Dermis microvascular lymphatic vessel endothelial cell (primary cell): ENCODE measurements around the gene GPR17. TPM values are rescaled to one million over a fixed set of nuclear protein-coding genes. Genes with fewer than 3 reads are reported as not detected.

Experiments
- DNase-seq, 2 donors: peaks; one replicate each; pipeline versions ENCODE4 v3.0.0 to v3.0.0-alpha.2; 2010; ENCODE audit warnings: low read depth in 2 of 2
- total RNA-seq: library from RNA; depleted of rRNA; stranded (reverse); fragments of >200 nt; gene quantifications from 2 replicates; pipeline ENCODE4 v1.2.1, GENCODE V29; 2014

The GPR17 gene, protein sequence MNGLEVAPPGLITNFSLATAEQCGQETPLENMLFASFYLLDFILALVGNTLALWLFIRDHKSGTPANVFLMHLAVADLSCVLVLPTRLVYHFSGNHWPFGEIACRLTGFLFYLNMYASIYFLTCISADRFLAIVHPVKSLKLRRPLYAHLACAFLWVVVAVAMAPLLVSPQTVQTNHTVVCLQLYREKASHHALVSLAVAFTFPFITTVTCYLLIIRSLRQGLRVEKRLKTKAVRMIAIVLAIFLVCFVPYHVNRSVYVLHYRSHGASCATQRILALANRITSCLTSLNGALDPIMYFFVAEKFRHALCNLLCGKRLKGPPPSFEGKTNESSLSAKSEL
- not detected in 2 replicates for total RNA-seq

- DNase-seq = no peak
Observed at GRCh38 chr2:127645395-127646291, at the start of gene GPR17. GPR17 (plus strand) TSS chr2:127646153; CDS start chr2:127650736, 4,583 bp downstream.

DNA sequence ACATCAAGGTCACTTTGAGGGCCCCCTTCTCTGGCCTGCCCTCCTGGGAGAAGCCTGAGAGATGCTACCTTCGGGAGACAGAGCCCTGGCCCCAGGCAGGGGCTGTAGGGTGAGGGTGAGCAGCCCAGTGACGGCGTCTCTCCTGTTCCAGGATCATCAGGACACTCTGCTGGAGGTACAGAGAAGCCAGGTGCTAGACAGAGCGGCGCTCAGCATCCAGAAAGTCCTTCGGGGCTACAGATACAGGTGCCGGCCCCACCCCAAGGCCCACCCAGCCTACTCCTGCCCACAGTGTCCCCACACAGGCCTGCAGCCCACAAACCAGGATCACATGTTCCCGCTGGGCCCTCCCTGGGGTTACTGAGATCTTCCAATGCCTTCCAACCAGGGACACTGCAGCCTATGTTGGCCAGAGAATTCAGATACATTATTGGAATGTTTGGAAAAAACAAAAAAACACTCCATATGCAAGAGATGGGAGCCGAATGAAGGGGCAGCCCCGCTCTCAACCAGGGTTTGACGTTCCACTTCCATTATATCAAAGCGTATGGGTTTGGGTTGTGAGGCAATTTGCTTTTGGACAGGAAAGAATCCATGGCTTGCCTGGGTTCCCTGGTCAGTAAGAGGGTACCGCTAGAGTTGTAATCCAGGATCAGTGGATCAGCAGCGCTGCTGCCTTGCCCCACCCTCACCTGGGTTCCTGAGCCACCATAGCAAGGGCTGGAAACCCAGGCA lies 49.5 kb upstream of the GPR17 start:
- no peak for DNase-seq

- DNase-seq = no peak
Observed at GRCh38 chr2:127597046-127597983, 48.6 kb upstream of the GPR17 start.

DNA sequence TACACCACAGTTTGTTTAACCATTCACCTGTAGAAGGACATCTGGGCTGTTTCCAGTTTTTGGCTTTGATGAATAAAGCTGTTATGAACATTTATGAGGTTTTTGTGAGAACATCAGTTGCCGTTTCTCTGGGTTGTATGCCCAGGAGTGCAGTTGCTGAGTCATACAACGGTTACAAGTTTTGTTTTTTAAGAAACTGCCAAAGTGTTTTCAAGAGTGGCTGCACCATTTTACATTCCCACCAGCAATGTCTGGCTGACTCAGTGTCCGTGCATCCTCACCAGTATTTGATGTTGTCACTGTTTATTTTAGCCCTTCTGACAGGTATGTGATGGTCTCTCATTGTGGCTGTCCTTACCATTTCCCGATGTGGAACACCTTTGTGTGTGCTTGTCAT lies 48.0 kb upstream of the GPR17 start:
- peak in 1 of 2 donors; percentile 10 for DNase-seq

DNA sequence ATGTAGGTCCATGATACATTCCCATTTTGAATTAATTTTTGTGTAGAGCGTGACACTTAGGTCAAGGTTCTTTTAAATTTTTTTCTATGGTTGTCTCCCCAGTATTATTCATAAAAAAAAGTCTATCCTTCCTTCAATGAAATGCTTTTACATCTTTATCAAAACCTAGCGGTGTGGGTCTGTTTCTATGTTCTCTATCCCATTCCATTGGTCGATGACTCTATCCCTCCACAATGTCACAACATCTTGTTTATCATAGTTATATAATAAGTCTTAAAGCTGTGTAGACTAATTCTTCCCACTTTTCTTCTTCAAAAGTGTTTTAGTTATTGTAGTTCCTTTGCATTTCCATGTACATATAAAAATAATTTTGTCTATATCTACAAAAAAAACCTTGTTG lies 47.2 kb upstream of the GPR17 start:
- DNase-seq = no peak

- no peak for DNase-seq
Observed at GRCh38 chr2:127599211-127599610, 46.7 kb upstream of the GPR17 start.

- no peak for DNase-seq
Observed at GRCh38 chr2:127604986-127605385, 41.0 kb upstream of the GPR17 start.

GRCh38 chr2:127605691-127606263 lies 40.2 kb upstream of the GPR17 start:
- DNase-seq = no peak

DNA sequence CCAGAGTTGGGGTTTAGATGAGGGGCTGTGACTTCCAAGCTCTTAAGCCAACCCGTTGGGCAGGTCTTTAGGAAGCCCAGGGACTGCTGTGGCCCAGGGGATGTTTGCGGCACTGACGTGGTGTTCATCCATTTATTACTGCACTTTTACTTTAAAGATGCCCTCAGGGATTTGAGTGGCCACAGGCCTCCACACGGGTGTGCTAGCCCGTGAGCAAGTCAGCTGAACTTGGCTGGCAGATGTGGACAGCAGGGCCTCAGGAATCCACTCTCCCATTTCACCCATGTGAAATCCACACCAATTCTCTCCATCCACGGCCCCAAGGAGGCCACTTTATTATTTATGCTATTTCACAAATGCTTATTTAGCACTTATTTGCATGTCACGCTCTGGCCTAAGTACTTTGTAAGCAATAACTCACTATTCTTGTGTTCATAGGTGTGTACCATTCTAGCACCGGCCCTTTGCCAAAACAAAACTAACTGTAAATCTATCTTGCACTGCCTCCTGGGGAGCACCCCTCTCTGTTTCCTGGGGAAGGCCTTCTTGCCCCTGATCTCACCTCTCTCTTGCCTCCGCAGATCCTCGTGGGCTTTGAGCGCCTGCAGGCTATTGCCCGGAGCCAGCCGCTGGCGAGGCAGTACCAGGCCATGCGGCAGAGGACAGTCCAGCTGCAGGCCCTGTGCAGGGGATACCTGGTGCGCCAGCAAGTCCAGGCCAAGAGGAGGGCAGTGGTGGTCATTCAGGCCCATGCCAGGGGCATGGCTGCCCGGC lies 39.1 kb upstream of the GPR17 start:
- DNase-seq = no peak

- no peak for DNase-seq
Observed at GRCh38 chr2:127607399-127607908, 38.5 kb upstream of the GPR17 start.

GRCh38 chr2:127608061-127609030 lies 37.6 kb upstream of the GPR17 start:
- no peak for DNase-seq

- DNase-seq = no peak
Observed at GRCh38 chr2:127609031-127609751, 36.8 kb upstream of the GPR17 start.

GRCh38 chr2:127609818-127610217 lies 36.1 kb upstream of the GPR17 start:
- no peak for DNase-seq

DNA sequence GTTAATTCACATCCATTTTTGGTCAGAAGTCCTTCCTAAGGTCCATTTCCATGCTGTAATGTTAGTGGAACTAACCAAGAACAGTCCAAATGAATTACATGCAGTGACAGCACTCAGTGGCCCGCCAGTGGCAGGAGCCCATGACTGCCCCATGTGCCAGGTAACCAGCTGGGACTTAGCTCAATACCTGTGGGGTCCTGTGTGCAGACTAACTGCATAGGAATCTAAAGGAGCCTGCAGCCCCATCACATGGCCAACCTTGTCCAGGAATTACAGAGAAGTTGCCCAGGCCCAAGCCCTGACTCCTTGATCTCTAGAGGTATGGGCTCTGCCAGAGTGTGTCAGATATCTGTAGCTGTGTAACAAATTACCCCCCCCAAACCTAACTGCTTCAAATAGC lies 35.4 kb upstream of the GPR17 start:
- DNase-seq = no peak

GRCh38 chr2:127611076-127611925 lies 34.7 kb upstream of the GPR17 start:
- DNase-seq = no peak

- no peak for DNase-seq
Observed at GRCh38 chr2:127612111-127612822, 33.7 kb upstream of the GPR17 start.
